ENCODE data around the gene QSOX1. TPM values are rescaled to one million over a fixed set of nuclear protein-coding genes. Genes with fewer than 3 reads are reported as not detected.

Gene QSOX1
- total RNA-seq, 1 donor, result 128 TPM

DNA sequence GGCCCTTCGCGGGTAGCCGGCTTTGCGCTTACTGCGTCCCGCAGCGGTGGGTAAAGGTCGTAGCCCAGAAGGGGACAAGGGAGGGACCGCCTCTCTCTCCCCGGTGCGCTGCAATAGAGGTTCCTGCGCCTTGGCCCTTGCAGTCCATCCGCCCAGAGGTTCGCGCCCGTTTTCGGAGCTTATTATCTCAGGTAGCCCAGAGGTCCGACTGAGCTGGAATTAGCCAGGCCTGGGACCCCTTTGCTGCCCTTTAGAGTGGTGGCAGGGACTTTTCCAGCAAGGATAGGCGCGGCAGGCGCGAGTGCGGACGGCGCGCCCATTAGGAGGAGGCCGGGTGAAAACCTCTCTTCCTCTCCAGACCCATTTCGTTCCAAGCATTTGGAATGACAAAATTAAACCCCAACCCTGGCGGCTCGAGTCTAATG is 80.4 kb downstream of the QSOX1 start:
- DNase-seq (ENCODE audit: low read depth), result no peak
- TF ChIP-seq, protein P1, sequence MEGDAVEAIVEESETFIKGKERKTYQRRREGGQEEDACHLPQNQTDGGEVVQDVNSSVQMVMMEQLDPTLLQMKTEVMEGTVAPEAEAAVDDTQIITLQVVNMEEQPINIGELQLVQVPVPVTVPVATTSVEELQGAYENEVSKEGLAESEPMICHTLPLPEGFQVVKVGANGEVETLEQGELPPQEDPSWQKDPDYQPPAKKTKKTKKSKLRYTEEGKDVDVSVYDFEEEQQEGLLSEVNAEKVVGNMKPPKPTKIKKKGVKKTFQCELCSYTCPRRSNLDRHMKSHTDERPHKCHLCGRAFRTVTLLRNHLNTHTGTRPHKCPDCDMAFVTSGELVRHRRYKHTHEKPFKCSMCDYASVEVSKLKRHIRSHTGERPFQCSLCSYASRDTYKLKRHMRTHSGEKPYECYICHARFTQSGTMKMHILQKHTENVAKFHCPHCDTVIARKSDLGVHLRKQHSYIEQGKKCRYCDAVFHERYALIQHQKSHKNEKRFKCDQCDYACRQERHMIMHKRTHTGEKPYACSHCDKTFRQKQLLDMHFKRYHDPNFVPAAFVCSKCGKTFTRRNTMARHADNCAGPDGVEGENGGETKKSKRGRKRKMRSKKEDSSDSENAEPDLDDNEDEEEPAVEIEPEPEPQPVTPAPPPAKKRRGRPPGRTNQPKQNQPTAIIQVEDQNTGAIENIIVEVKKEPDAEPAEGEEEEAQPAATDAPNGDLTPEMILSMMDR (IDR thresholded peaks at IDR 0.05; ENCODE audit: insufficient read depth, low read depth, low read length), result no peak
- H3K4me3 ChIP-seq (ENCODE audit: low read depth, low read length), result no peak overlapping the region

DNA sequence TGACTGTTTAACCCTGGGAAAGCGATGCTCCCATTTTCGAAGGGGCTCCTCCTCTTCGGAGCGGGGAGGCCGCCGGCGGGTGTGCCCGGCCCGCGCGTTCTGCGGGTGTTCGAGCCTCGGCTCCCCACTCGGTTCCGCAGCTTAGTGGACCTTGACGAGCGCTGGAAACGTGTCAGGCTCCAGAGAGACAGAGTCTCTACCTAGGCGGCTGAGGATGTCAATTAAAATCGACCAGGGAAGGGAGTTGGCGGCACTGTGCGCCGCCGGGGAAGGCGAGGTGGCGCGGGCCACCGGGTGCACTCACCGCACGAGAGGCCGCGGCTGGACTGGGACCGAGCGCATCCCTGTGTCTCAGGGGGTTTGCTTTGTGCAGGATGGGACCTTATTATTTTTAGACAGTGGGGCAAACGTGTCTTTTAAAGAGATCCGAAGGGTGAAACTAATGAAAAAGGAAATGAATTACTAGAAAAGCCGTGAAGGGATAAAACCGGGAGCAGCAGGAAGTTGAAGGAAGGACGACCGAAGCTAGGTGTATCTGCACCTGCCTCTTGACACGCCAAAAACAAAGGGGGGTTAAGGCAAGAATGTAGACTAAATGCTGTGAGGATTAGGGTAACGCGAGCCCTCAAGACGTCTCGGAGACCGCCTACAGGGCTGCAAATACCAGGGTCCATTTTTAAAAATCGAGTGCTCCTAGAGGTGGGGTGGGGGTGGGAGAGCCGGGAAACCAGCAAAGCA is 81.0 kb downstream of the QSOX1 start:
- no peak overlapping the region for H3K4me3 ChIP-seq (ENCODE audit: low read depth, low read length)
- DNase-seq (ENCODE audit: low read depth), result no peak
- TF ChIP-seq, protein P1 (IDR thresholded peaks at IDR 0.05; ENCODE audit: insufficient read depth, low read depth, low read length), result no peak

DNA sequence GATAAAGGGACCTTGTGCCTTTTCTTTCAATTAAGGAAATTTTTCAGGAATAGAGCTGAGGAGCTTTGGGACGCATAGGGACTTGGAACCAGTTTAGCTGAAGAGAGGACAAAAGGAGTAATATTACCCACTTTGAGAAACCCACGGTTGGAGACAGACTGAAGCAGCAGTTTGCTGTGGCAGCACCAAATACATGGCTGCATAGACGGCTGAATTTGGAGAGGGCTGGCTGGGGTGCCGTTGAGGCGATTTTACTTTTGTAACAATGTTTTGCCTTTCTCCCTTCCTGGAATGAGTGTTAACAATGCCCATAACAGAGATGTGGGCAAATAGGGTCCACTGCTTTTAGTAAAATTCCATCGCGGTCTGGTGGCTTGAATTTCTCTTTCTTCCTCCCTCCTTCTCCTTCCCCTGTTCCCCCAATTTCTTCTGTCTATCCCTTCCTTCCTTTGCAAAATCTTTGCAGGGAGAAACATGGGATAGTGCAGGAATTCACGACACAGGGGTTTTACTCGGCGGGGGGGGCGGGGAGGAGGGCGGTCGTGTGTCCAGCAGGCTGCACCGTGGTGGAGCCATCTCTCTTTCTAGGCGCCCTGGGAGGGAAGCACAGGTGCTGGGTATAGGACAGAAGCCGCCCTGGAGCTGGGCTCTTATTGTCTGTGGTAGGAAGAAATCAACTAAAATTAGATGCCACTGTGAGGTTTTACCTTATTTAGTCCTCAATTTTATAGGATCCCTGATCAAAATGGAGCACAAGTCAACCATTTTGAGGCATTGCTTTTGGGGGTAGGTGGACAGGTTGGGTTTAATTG is 82.2 kb downstream of the QSOX1 start:
- TF ChIP-seq, protein P1 (IDR thresholded peaks at IDR 0.05; ENCODE audit: insufficient read depth, low read depth, low read length), result no peak
- DNase-seq (ENCODE audit: low read depth), result no peak
- H3K4me3 ChIP-seq (ENCODE audit: low read depth, low read length), result no peak overlapping the region

DNA sequence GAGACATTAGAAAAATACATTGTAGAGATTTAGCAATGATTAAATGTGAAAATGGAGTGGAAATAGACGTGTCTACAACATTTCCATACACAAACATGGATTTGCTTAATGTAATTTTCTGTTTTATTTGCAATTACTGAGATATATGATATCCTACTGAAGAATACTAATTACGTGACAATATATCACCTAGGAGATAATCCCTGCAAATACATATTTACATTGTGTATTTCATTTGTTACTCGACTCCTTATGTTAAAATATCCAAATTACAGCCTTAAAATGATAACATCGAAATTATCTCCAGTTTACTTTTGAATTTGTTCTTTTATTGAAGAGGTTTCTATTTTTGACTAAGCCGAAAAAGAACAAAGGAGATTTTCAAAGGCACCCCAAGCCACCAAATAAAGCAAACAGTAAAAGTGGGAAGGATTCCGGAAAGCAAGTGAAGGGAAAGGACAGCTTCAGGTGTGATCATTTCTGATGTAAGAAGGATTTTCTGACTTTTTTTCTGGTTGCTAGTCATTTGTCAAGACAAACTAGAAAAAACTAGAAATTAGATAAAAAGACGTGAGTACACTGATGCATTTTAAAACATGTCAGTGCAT is 83.3 kb downstream of the QSOX1 start:
- DNase-seq (ENCODE audit: low read depth), result no peak
- TF ChIP-seq, protein P1 (IDR thresholded peaks at IDR 0.05; ENCODE audit: insufficient read depth, low read depth, low read length), result no peak
- H3K4me3 ChIP-seq (ENCODE audit: low read depth, low read length), result no peak overlapping the region

DNA sequence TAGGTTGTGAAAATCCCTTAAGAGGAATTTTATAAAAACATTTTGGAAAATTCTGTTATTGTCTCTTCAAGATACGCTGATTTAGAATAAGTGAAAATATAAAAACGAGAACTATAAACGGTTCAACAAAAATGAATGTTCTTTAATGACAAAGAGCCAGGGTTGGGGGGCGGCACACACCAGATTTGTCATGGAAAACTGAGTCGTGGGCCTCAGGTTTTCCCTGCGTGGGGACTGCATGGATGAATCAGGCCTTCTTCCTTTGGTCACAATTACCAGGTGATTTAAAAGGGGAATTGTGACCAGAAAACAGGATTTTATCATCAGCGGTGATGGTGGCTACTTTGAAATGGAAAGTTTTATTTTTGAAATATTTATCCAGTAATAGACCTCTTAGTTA is 84.0 kb downstream of the QSOX1 start:
- TF ChIP-seq, protein P1 (IDR thresholded peaks at IDR 0.05; ENCODE audit: insufficient read depth, low read depth, low read length), result no peak
- no peak overlapping the region for H3K4me3 ChIP-seq (ENCODE audit: low read depth, low read length)
- no peak for DNase-seq (ENCODE audit: low read depth)

DNA sequence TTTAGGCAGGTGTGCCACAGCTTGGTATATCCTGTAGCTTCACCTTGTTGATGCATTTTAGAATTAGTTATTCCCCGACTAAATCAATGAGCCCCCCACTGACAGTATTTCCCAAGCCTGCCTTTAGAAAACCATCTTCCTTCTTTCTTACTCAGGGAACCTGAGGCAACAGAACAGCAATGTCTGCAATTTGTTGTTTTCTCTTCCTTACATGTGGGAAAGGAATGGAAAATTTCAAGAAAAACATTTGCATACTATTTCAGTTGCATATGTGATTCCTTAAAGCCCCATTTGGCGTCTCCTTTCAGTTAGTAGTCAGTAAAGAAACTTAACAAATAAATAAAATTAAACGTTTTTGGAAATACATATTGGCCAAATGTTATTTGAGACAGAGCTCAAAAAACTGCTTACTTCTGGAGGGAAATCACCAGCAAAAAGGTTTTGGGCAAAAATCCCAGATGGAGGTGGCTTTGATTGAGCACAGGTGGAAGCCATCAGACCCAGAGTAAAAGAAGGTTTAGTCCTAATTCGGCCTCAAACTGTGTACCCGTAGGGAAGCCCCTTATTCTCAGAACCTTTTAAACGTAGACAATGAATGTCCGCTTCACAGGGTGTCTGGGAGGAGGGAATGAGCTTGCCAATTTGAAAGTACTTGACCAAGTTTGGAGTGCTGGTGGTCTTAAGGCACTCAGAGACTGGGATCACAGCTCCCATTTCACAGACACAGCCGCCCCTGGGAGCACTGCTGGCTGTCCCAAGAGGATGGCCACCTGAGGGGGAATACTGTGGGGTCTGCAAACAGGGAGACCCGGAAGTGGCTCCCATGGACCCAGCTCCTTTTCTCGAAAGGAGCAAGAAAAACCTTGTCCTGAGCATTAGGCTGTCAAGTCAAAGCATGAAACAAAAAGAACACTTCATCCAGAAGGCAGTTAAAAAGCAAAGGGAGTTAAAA is 84.8 kb downstream of the QSOX1 start:
- DNase-seq (ENCODE audit: low read depth), result no peak
- TF ChIP-seq, protein P1 (IDR thresholded peaks at IDR 0.05; ENCODE audit: insufficient read depth, low read depth, low read length), result no peak
- H3K4me3 ChIP-seq (ENCODE audit: low read depth, low read length), result no peak overlapping the region

Data from fibroblast of villous mesenchyme (primary cell).